ENCODE data around the gene TRIM22.
"Not testable (repeated sequence)": the region's sequence is repeated elsewhere in the genome, so short reads cannot be mapped to it uniquely, and the experiment has no call there.

TRIM22 gene, protein sequence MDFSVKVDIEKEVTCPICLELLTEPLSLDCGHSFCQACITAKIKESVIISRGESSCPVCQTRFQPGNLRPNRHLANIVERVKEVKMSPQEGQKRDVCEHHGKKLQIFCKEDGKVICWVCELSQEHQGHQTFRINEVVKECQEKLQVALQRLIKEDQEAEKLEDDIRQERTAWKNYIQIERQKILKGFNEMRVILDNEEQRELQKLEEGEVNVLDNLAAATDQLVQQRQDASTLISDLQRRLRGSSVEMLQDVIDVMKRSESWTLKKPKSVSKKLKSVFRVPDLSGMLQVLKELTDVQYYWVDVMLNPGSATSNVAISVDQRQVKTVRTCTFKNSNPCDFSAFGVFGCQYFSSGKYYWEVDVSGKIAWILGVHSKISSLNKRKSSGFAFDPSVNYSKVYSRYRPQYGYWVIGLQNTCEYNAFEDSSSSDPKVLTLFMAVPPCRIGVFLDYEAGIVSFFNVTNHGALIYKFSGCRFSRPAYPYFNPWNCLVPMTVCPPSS

DNA sequence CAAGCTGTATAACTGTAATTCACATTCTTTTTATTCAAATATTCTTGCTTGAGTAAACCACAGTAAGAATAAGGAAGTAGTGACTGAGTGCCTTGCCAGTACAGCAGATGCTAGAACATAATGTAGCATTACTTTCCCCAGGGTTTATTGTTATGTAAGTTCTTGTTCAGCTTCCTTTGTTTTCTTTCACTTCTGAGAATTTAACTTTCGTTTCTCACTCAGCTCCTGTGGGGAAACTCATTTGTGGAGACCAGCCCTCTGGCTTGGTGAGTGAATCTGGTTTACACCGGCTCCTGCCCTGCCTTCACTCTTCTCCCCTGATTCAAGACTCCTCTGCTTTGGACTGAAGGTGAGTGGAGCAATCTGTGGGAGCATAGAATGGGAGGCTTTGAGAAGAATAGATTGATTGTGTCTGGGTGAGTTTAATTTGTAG, at the start of gene TRIM22:
TSS of gene TRIM22 (plus strand) at position 240 of the 433 bp plus-strand sequence. CDS start 6,443 bp downstream, outside the sequence.
- TF ChIP-seq, protein P1, sequence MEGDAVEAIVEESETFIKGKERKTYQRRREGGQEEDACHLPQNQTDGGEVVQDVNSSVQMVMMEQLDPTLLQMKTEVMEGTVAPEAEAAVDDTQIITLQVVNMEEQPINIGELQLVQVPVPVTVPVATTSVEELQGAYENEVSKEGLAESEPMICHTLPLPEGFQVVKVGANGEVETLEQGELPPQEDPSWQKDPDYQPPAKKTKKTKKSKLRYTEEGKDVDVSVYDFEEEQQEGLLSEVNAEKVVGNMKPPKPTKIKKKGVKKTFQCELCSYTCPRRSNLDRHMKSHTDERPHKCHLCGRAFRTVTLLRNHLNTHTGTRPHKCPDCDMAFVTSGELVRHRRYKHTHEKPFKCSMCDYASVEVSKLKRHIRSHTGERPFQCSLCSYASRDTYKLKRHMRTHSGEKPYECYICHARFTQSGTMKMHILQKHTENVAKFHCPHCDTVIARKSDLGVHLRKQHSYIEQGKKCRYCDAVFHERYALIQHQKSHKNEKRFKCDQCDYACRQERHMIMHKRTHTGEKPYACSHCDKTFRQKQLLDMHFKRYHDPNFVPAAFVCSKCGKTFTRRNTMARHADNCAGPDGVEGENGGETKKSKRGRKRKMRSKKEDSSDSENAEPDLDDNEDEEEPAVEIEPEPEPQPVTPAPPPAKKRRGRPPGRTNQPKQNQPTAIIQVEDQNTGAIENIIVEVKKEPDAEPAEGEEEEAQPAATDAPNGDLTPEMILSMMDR (IDR thresholded peaks at IDR 0.05; ENCODE audit: low read depth, low read length, missing control alignments), result no peak
- DNase-seq (ENCODE audit: extremely low read depth, low read depth), result peak; percentile 24
- H3K4me3 ChIP-seq (replicated peaks; ENCODE audit: low read depth, low read length), result peak within 1 kb of the TSS; percentile 34

DNA sequence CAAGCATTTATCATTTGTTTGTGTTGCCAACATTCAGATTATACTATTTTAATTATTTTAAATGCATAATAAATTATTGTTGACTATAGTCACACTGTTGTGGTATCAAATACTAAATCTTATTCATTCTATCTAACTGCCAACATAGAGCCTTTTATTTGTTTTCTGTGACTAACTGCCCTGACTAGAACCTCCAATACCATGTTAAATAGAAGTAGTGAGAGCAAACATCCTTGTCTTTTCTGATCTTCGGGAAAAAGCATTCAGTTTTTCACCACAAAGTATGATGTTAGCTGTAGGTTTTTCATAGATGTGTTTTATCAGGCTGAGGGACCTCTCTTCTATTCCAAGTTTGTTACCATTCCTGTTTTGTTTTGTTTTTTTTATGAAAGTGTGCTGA, 49.6 kb upstream of the TRIM22 start:
- H3K4me3 ChIP-seq (replicated peaks; ENCODE audit: low read depth, low read length), result no peak overlapping the region
- TF ChIP-seq, protein P1 (IDR thresholded peaks at IDR 0.05; ENCODE audit: low read depth, low read length, missing control alignments), result no peak

DNA sequence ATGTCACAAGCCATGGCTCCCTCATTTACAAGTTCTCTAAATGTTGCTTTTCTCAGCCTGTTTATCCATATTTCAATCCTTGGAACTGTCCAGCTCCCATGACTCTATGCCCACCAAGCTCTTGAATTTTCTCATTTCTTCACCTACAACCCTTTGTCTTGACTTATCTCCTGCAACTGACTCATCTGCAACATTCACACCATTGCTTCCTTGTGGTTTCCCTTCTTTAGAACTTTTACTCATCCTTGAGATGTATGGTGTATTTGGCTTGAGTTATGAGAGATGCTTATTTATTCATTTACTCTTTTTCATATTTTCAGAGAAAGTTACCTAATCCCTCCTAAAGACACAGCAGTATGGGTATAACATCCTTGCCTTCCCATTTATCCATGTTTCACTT, 46.0 kb upstream of the TRIM22 start:
- TF ChIP-seq, protein P1 (IDR thresholded peaks at IDR 0.05; ENCODE audit: low read depth, low read length, missing control alignments), result no peak
- no peak overlapping the region for H3K4me3 ChIP-seq (replicated peaks; ENCODE audit: low read depth, low read length)
- DNase-seq (ENCODE audit: extremely low read depth, low read depth), result no peak

More for the DNA sequence above, 49.6 kb upstream of the TRIM22 start:
- no peak for DNase-seq (ENCODE audit: extremely low read depth, low read depth)

DNA sequence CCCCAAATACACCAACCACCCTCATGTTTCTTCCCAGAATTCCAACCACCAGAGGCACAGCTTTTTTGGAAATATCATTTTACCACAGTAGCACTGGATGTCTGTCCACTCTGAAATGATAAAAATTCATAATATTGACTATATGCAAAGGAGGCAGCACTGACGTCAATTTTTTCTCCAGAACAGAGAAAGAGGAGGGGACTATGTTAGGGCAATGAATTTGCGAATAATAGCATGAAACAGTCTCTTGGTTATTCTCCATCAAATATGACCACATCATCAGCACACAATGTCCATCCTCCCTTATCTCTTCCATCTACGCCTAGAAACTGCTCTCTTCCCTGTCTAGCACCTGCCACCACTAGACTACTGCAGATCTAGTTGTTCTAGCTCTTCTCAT, 43.5 kb upstream of the TRIM22 start:
- TF ChIP-seq, protein P1 (IDR thresholded peaks at IDR 0.05; ENCODE audit: low read depth, low read length, missing control alignments), result no peak
- no peak overlapping the region for H3K4me3 ChIP-seq (replicated peaks; ENCODE audit: low read depth, low read length)
- no peak for DNase-seq (ENCODE audit: extremely low read depth, low read depth)

DNA sequence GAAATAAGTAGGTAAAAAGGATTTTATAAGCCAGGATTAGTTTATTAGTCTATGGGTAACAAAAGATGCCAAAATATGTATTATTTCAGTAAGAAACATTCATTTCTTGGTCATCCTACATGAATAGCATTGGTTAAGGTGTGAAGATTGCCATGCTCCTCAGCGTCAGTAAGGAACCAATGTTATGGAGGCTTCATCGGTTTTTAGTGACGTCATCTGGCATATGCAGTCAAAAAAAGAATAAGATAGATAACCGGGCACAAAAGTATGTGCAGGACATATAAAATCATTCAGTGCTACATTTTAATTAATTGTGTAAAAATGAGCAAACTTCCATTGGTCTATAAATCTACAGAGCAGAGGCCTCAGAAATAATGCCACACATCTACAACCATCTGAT, 34.1 kb upstream of the TRIM22 start:
- H3K4me3 ChIP-seq (replicated peaks; ENCODE audit: low read depth, low read length), result no peak overlapping the region
- TF ChIP-seq, protein P1 (IDR thresholded peaks at IDR 0.05; ENCODE audit: low read depth, low read length, missing control alignments), result no peak
- DNase-seq (ENCODE audit: extremely low read depth, low read depth), result no peak

DNA sequence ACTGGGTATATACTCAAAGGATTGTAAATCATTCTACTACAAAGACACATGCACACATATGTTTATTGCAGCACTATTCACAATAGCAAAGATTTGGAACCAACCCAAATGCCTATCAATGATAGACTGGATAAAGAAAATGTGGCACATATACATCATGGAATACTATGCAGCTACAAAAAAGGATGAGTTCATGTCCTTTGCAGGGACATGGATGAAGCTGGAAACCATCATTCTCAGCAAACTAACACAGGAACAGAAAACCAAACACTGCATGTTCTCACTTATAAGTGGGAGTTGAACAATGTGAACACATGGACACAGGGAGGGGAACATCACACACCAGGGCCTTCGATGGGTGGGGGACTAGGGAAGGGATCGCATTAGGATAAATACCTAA, 32.6 kb upstream of the TRIM22 start:
- DNase-seq (ENCODE audit: extremely low read depth, low read depth); H3K4me3 ChIP-seq (replicated peaks; ENCODE audit: low read depth, low read length): not testable (repeated sequence)

DNA sequence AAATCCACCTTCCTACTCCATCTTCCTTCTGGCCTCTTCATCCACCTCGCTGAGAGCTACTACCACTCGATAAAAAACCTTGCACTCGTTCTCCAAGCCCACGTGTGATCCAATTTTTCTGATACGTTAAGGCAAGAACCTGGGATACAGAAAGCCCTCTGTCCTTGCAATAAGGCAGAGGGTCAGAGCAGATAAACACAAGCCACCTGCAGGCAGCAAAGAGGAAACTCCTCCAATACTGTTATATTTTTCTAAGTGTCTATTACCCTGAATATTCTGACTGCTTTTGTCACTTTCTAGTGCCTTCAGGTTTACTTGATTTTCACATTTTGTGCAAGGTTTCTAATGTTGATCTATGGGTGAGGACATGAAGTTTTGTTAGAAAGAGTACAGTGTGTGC, 31.3 kb upstream of the TRIM22 start:
- no peak overlapping the region for H3K4me3 ChIP-seq (replicated peaks; ENCODE audit: low read depth, low read length)
- TF ChIP-seq, protein P1 (IDR thresholded peaks at IDR 0.05; ENCODE audit: low read depth, low read length, missing control alignments), result no peak
- no peak for DNase-seq (ENCODE audit: extremely low read depth, low read depth)
